CD14-positive monocyte (primary cell): ENCODE data around the gene GCSAM. TPM values are rescaled to one million over a fixed set of nuclear protein-coding genes. Genes with fewer than 3 reads are reported as not detected.
A peak's percentile ranks its signal among the peaks of the same experiment; 100 is the strongest.

ENCODE experiments used
- DNase-seq, 3 donors: peaks; one replicate each; pipeline ENCODE4 v3.0.0-alpha.2; 2011 to 2022
- H2AFZ ChIP-seq: 2 replicates; pipeline ENCODE4 v1.6.0; 2012; ENCODE audit warnings: mild to moderate bottlenecking, low read depth, low read length, inconsistent platforms; ENCODE audit not compliant: insufficient read depth, poor library complexity, severe bottlenecking
- H3K27ac ChIP-seq, 2 donors: 1 replicate in 1 of 2; 2 replicates in 1 of 2; pipeline ENCODE4 v1.5.1; 2012 to 2013; ENCODE audit warnings: low read length in 2 of 2, control low read depth in 1 of 2, inconsistent platforms in 1 of 2, low read depth in 1 of 2, mild to moderate bottlenecking in 1 of 2
- H3K27me3 ChIP-seq, 2 donors: one replicate each; pipeline versions ENCODE4 v1.6.0 to v1.6.1; 2011 to 2013; ENCODE audit warnings: low read length in 2 of 2; ENCODE audit not compliant: control insufficient read depth in 2 of 2, insufficient read depth in 2 of 2
- H3K36me3 ChIP-seq, 2 donors: replicated peaks in 1 of 2; 1 replicate in 1 of 2; 2 replicates in 1 of 2; pipeline versions ENCODE4 v1.5.1 to v1.6.1; 2012 to 2013; ENCODE audit warnings: low read length in 2 of 2, control low read depth in 1 of 2, inconsistent platforms in 1 of 2, mild to moderate bottlenecking in 1 of 2; ENCODE audit not compliant: insufficient read depth in 2 of 2, control insufficient read depth in 1 of 2
- H3K4me1 ChIP-seq, 2 donors: 1 replicate in 1 of 2; 2 replicates in 1 of 2; pipeline versions ENCODE4 v1.5.1 to v1.6.1; 2012 to 2013; ENCODE audit warnings: low read length in 2 of 2, control low read depth in 1 of 2, inconsistent platforms in 1 of 2, mild to moderate bottlenecking in 1 of 2, moderate library complexity in 1 of 2; ENCODE audit not compliant: insufficient read depth in 2 of 2, control insufficient read depth in 1 of 2
- H3K4me2 ChIP-seq: replicated peaks from 2 replicates; pipeline ENCODE3; 2012; ENCODE audit warnings: low read length, moderate library complexity, mild to moderate bottlenecking; ENCODE audit not compliant: poor library complexity, severe bottlenecking; ENCODE audit errors: extremely low read depth
- H3K4me3 ChIP-seq, 3 experiments: fragments of 200-600 bp in 1 of 3; sonication (generic) in 1 of 3; replicated peaks in 1 of 3; 1 replicate in 2 of 3; 2 replicates in 1 of 3; pipeline ENCODE4 v1.5.1; 2011 to 2013; ENCODE audit warnings: low read length in 3 of 3, mild to moderate bottlenecking in 3 of 3, control low read depth in 2 of 3, low read depth in 2 of 3, inconsistent platforms in 1 of 3, moderate library complexity in 1 of 3
- H3K79me2 ChIP-seq: 2 replicates; pipeline ENCODE4 v1.6.0; 2012; ENCODE audit warnings: mild to moderate bottlenecking, control low read depth, inconsistent platforms, low read length, moderate library complexity; ENCODE audit not compliant: insufficient read depth
- H3K9ac ChIP-seq: 2 replicates; pipeline ENCODE4 v1.6.0; 2017; ENCODE audit warnings: low read length, mild to moderate bottlenecking; ENCODE audit not compliant: insufficient read depth, poor library complexity, severe bottlenecking
- H3K9me3 ChIP-seq, 2 donors: replicated peaks in 1 of 2; 1 replicate in 1 of 2; 2 replicates in 1 of 2; pipeline versions ENCODE4 v1.5.1 to v1.6.1; 2012 to 2013; ENCODE audit warnings: low read length in 2 of 2, control low read depth in 1 of 2; ENCODE audit not compliant: control insufficient read depth in 1 of 2, insufficient read depth in 1 of 2
- H4K20me1 ChIP-seq: 2 replicates; pipeline ENCODE4 v1.6.0; 2012; ENCODE audit warnings: mild to moderate bottlenecking, low read length, control low read depth, moderate library complexity; ENCODE audit not compliant: insufficient read depth
- H3K27ac Mint-ChIP-seq, 7 donors: one replicate each; pipeline ENCODE4 v1.8.0; 2020; ENCODE audit warnings: mild to moderate bottlenecking in 7 of 7, mixed read lengths in 7 of 7, moderate library complexity in 6 of 7, inconsistent platforms in 2 of 7
- H3K27me3 Mint-ChIP-seq, 3 donors: one replicate each; pipeline ENCODE4 v1.8.0; 2021 to 2022; ENCODE audit warnings: low read depth in 3 of 3, mild to moderate bottlenecking in 3 of 3, mixed read lengths in 3 of 3, moderate library complexity in 3 of 3, inconsistent platforms in 1 of 3
- H3K36me3 Mint-ChIP-seq, 2 donors: one replicate each; pipeline ENCODE4 v1.8.0; 2020; ENCODE audit warnings: mixed read lengths in 2 of 2, inconsistent platforms in 1 of 2, mild to moderate bottlenecking in 1 of 2
- H3K4me1 Mint-ChIP-seq: one replicate; pipeline ENCODE4 v1.8.0; 2020; ENCODE audit warnings: mild to moderate bottlenecking, mixed read lengths
- H3K4me3 Mint-ChIP-seq, 2 donors: one replicate each; pipeline ENCODE4 v1.8.0; 2020; ENCODE audit warnings: mild to moderate bottlenecking in 2 of 2, mixed read lengths in 2 of 2, moderate library complexity in 1 of 2
- H3K9me3 Mint-ChIP-seq, 7 donors: one replicate each; pipeline ENCODE4 v1.8.0; 2020 to 2022; ENCODE audit warnings: mixed read lengths in 7 of 7, mild to moderate bottlenecking in 6 of 7, moderate library complexity in 6 of 7, inconsistent platforms in 2 of 7
- CTCF ChIP-seq: fragments of 200-600 bp; IDR thresholded peaks from one replicate; pipeline ENCODE4 v1.8.0; 2022; ENCODE audit warnings: antibody characterized with exemption, mild to moderate bottlenecking
- WGBS: methylation state at CpG from one replicate; pipeline ENCODE4 v1.1.5; 2013; ENCODE audit warnings: missing lambda C conversion rate; ENCODE audit not compliant: insufficient coverage; 5-methylcytosine and 5-hydroxymethylcytosine counted together
- intact Hi-C, 2 donors: fragments of 100-400 bp; cut with micrococcal nuclease; formaldehyde crosslinking; loops; one replicate each; pipeline versions ENCODE4 v1.15.0 to v1.15.1; 2023
- polyA plus RNA-seq, 3 donors: library from polyadenylated mRNA; depleted of rRNA in 1 of 3; unstranded in 2 of 3; stranded (reverse) in 1 of 3; fragments of 300-500 nt in 2 of 3; fragments of >200 nt in 1 of 3; fragmentation: Illumina TruSeq in 2 of 3; gene quantifications; 1 replicate in 2 of 3; 2 replicates in 1 of 3; pipeline ENCODE4 v1.2.3, GENCODE V29; 2012 to 2021

Gene GCSAM
- polyA plus RNA-seq, 3 donors = 0.10 to 0.16 TPM; not detected in 1

DNA sequence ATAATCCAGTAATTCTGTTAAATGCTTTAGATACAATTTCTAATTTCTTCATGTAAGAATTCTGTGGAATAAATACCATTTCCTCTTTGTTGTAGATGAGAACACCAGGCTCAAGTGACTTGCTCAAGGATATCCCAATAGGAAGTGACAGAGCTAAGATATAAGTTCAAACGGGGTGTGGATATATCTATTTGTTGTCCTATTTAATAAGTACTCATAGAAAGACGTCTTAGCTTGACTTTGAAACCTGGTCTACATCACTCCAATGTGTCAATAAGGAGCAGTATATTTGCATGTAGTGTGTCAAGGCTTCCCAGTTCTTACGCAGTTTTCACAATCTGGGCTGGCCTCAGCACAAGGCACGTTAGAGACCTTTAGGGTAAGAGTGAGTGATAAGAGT lies 4.7 kb upstream of the GCSAM start:
- no peaks in the 10 kb centered on the region for H3K36me3 Mint-ChIP-seq
- Histone ChIP-seq H3K4me2 (no peak overlapping the region), H3K4me1 (peaks cover 18 to 26% of the 10 kb centered on the region in 2 donors), H3K27me3 (no peaks in the 10 kb centered on the region), H2AFZ (no peak overlapping the region), H3K9me3 (no peaks in the 10 kb centered on the region), H3K36me3 (no peaks in the 10 kb centered on the region), H3K79me2 (no peaks in the 10 kb centered on the region), H3K4me3 (no peak overlapping the region), H3K9ac (no peak overlapping the region), H4K20me1 (no peaks in the 10 kb centered on the region), H3K27ac (no peak overlapping the region)
- peaks cover 33% of the 10 kb centered on the region for H3K4me1 Mint-ChIP-seq
- peaks cover 0 to 2% (median 0%) of the 10 kb centered on the region in 3 donors for H3K27me3 Mint-ChIP-seq
- no peaks in the 10 kb centered on the region for H3K9me3 Mint-ChIP-seq
- intact Hi-C loops = no loop called here
- H3K27ac Mint-ChIP-seq = peak overlapping the region in 1 of 7 donors; percentile 58
- no peak for TF ChIP-seq CTCF
- H3K4me3 Mint-ChIP-seq = no peak overlapping the region
- DNase-seq = no peak
- no CpG with 5 or more reads among the region's 4 CpGs for WGBS

DNA sequence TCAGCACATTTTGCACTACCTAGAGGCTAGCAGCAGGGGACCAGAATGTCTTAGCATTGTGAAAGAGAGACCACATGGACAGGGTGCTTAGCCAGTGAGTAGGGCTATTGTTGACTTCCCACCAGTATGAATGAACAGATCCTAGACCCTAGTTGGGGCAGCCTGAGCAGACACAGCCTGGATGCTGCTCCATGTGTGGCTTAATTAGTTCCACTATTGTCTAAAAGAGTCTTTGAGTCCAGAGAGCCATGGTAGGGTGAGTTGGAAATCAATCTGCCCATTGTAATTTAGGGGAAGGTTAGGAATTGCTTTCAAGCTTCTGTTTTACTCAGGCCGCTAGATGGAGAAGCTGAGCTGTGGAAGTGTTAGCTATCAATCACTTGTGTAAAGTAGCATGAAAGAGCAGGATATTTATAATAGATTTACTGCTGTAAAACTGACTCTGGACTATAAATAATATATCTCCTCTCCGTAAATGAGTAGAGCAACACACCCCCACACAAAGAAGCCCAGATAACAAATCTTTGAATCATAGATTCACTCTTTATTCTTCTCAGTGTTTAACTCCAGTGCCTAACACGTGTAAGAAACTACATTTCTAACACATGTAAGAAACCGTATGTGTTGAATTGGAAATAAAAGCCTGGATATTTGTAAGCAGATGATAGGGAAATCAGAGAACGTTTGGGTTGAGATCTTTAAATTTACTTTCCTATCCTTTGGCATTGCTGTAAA lies 4.1 kb upstream of the GCSAM start:
- no peak overlapping the region for H3K27ac Mint-ChIP-seq

More for the DNA sequence above, 4.1 kb upstream of the GCSAM start:
- H3K4me3 Mint-ChIP-seq = no peak overlapping the region
- H3K4me1 ChIP-seq = peaks cover 23 to 32% of the 10 kb centered on the region in 2 donors
- no peak overlapping the region for H2AFZ ChIP-seq
- intact Hi-C loops = no loop called here
- H3K4me3 ChIP-seq = no peak overlapping the region
- no peaks in the 10 kb centered on the region for H3K9me3 ChIP-seq
- peak; percentile 57 for TF ChIP-seq CTCF
- H3K27ac ChIP-seq = no peak overlapping the region
- no peaks in the 10 kb centered on the region for H3K27me3 ChIP-seq
- H3K9ac ChIP-seq = no peak overlapping the region
- no peaks in the 10 kb centered on the region for H4K20me1 ChIP-seq
- peaks cover 37% of the 10 kb centered on the region for H3K4me1 Mint-ChIP-seq
- H3K4me2 ChIP-seq = no peak overlapping the region
- H3K9me3 Mint-ChIP-seq = no peaks in the 10 kb centered on the region
- peaks cover 0 to 2% (median 0%) of the 10 kb centered on the region in 3 donors for H3K27me3 Mint-ChIP-seq
- DNase-seq = peak in 1 of 3 donors; percentile 15
- WGBS = no CpG with 5 or more reads among the region's 5 CpGs
- H3K36me3 Mint-ChIP-seq = no peaks in the 10 kb centered on the region
- no peaks in the 10 kb centered on the region for H3K79me2 ChIP-seq
- H3K36me3 ChIP-seq = no peaks in the 10 kb centered on the region
